MG63 (cell line): ENCODE results near the gene MEG3. TPM values are rescaled to one million over a fixed set of nuclear protein-coding genes. Genes with fewer than 3 reads are reported as not detected.
"Not testable (repeated sequence)": the region's sequence is repeated elsewhere in the genome, so short reads cannot be mapped to it uniquely, and the experiment has no call there.

Experiments
- DNase-seq: peaks from one replicate; pipeline ENCODE4 v3.0.0-alpha.2; 2020
- H3K27me3 ChIP-seq: fragments of 250-450 bp; sonication (Bioruptor Pico); 2 replicates; pipeline ENCODE4 v1.5.1; 2020; ENCODE audit warnings: mild to moderate bottlenecking, moderate library complexity
- H3K36me3 ChIP-seq: fragments of 250-450 bp; sonication (Bioruptor Pico); 2 replicates; pipeline ENCODE4 v1.5.1; 2020; ENCODE audit warnings: mild to moderate bottlenecking, moderate library complexity
- H3K4me3 ChIP-seq: fragments of 250-450 bp; sonication (Bioruptor Pico); 2 replicates; pipeline ENCODE4 v1.5.1; 2020; ENCODE audit warnings: mild to moderate bottlenecking, moderate library complexity
- H3K9me3 ChIP-seq: fragments of 250-450 bp; sonication (Bioruptor Pico); 2 replicates; pipeline ENCODE4 v1.5.1; 2020; ENCODE audit warnings: mild to moderate bottlenecking, moderate library complexity
- total RNA-seq: library from RNA; depleted of rRNA; stranded (reverse); fragments of >200 nt; shearing (Covaris generic); gene quantifications from 2 replicates; pipeline ENCODE4 v1.2.3, GENCODE V29; 2014; ENCODE audit warnings: low replicate concordance

Gene MEG3
- total RNA-seq, 1 experiment from 2014 or later = not detected

DNA sequence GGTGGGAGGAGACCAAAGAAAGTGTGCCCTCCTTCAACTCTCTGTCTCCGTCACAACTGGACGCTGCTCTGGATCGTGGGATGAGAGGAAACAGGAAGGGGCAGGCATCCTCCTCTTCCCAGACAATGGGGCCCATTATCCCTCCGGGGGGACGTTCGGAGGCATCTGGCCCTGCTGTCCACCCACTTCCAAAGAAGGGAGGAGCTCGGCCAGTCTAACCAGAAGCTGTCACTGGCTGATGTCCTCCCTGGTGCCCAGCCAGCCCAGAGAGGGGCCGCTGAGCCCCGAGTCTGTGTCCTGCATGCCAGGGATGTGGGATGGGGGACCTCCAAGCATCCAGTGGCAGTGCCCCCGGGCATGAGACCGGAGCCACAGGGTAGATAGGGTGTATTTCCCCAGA lies 39.8 kb upstream of the MEG3 start:
- no peaks in the 10 kb centered on the region for H3K27me3 ChIP-seq
- no peaks in the 10 kb centered on the region for H3K36me3 ChIP-seq
- no peak overlapping the region for H3K4me3 ChIP-seq
- DNase-seq = no peak
- H3K9me3 ChIP-seq = no peaks in the 10 kb centered on the region

- DNase-seq = no peak
- H3K4me3 ChIP-seq = no peak overlapping the region
- H3K9me3 ChIP-seq = no peaks in the 10 kb centered on the region
- H3K36me3 ChIP-seq = no peaks in the 10 kb centered on the region
- no peaks in the 10 kb centered on the region for H3K27me3 ChIP-seq
Measured at GRCh38 chr14:100786576-100787219, 39.2 kb upstream of the MEG3 start.

- Histone ChIP-seq H3K9me3 (no peaks in the 10 kb centered on the region), H3K27me3 (no peaks in the 10 kb centered on the region), H3K4me3 (no peak overlapping the region), H3K36me3 (no peaks in the 10 kb centered on the region)
- no peak for DNase-seq
Measured at GRCh38 chr14:100787659-100788058, 38.3 kb upstream of the MEG3 start.

DNA sequence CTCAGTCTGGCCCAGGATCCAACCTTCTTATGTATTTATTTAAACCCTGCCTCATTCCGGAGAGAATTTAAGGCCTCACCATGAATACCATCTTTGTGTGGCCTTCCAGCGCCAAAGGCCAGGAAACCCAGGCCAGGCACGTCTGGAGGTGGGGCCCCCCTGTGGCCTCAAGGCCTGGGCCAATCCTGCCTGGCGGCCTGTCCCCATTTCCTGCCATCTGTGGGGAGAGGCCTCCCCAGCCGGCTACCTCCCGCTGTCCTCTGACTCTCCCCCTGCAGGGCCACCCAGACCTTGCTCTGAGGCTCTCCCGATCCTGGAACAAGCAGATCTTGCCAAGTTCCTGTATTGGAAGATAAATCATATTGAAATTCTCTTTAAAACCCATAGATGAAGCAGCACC lies 37.4 kb upstream of the MEG3 start:
- DNase-seq = no peak

DNA sequence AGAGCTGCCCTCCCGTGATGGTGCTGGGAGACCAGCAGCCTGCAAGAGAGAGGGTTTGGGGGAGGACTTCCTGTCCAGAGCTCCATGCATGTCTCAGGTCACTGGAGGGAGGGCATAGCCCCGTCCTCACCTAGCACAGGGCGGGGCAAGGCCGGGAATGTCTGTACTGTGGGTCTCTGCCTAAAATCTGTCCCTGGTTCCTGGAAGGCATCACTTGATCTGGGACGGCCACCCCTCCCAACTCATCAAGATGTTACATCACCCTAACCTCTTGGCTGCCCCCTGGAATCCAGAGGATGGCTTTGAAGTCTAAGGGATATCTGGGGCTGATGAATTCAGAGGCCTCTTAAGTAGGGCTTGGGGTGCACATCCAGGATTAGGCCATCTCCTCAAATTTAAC lies 37.0 kb upstream of the MEG3 start:
- DNase-seq = no peak
- H3K36me3 ChIP-seq = no peaks in the 10 kb centered on the region
- H3K9me3 ChIP-seq = no peaks in the 10 kb centered on the region
- H3K27me3 ChIP-seq = no peaks in the 10 kb centered on the region
- no peak overlapping the region for H3K4me3 ChIP-seq

More for the DNA sequence above, 37.4 kb upstream of the MEG3 start:
- Histone ChIP-seq H3K9me3 (no peaks in the 10 kb centered on the region), H3K36me3 (no peaks in the 10 kb centered on the region), H3K4me3 (no peak overlapping the region), H3K27me3 (no peaks in the 10 kb centered on the region)

- no peak for DNase-seq
- H3K36me3 ChIP-seq = no peaks in the 10 kb centered on the region
- H3K27me3 ChIP-seq = no peaks in the 10 kb centered on the region
- H3K4me3 ChIP-seq = no peak overlapping the region
- H3K9me3 ChIP-seq = no peaks in the 10 kb centered on the region
Measured at GRCh38 chr14:100789460-100790417, 36.2 kb upstream of the MEG3 start.

DNA sequence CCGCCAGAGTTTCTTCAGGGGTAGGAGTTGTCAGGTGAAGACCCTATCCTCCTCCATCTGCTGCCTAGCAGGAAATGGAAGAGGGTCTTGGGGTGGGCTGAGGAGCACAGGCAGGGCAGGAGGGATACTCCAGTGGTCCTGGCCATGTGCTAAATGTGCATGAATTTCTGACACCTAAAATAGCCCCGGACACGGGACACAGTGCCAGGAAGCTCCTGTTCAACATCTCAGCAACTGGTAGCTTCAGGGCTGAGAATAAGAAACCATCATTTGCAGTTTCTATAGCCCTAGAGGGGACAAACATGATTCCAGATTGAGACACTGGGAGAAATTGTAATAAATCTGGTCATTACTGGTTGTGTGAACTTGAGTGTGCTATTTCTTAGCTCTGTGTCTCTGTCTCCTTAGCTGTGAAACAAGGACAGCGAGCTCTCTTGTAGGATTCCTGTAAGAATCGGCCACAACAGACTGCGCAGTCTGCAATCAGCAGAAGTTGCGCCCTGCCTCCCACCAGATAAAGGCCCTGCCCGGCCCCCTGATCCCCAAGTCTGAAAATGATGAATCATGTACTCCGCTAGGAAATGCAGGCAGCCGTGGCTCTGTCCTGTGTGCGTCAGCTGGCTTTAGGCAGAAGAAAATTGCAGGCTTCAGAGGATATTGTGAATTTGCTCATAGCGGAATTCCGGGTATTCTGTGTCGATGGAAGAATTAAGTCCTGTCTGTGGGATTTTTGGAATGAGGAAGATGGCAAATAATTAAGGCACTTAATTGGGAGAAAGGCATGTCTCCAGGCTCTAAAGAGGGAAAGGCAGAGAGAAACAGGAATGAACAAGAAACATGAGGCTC lies 35.2 kb upstream of the MEG3 start:
- no peak for DNase-seq
- Histone ChIP-seq H3K27me3 (no peaks in the 10 kb centered on the region), H3K9me3 (no peaks in the 10 kb centered on the region), H3K36me3 (no peaks in the 10 kb centered on the region), H3K4me3 (no peak overlapping the region)

DNA sequence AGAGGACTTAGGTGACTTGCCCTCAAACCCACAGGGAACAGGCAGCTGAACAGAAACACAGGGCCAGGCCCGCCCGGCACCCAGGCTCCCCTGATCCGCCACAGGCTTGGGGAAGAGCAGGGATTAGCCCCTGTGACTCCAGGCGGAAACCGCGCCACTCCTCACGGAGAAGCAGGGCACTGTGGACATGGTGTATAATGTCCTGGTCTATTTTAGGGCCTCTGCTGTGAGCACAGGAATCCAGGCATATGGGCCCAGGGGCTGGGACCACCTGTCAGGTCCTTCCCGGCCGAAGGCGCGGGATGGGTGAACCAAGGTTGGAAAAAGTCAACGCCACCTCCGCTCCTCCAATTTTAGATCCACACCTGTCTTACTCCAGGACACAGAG lies 34.6 kb upstream of the MEG3 start:
- Histone ChIP-seq H3K36me3 (no peaks in the 10 kb centered on the region), H3K27me3 (no peaks in the 10 kb centered on the region), H3K4me3 (no peak overlapping the region), H3K9me3 (no peaks in the 10 kb centered on the region)
- DNase-seq = no peak

GRCh38 chr14:100791995-100792394 lies 33.9 kb upstream of the MEG3 start:
- H3K36me3 ChIP-seq = no peaks in the 10 kb centered on the region
- H3K9me3 ChIP-seq = no peaks in the 10 kb centered on the region
- no peak overlapping the region for H3K4me3 ChIP-seq
- no peaks in the 10 kb centered on the region for H3K27me3 ChIP-seq
- no peak for DNase-seq

DNA sequence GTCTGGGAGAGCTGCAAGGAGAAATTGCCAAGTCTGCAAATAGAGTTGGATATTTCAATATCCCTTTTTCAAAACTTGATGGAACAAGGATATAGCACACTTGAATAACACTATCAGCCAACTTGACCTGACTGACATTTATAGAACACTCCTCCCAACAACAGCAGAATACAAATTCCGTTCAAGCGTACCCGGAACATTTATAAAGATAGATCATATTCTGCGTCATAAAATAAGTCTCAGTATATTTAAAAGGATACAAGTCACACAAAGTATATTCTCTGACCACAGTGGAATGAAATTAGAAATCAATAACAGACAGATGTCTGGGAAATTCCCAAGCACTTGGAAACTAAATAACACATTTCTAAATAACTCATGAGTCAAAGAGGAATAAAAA lies 29.0 kb upstream of the MEG3 start:
- H3K4me3 ChIP-seq = no peak overlapping the region
- H3K9me3 ChIP-seq = no peaks in the 10 kb centered on the region
- H3K36me3 ChIP-seq = no peaks in the 10 kb centered on the region
- no peaks in the 10 kb centered on the region for H3K27me3 ChIP-seq
- no peak for DNase-seq

GRCh38 chr14:100800041-100800440 lies 25.9 kb upstream of the MEG3 start:
- Histone ChIP-seq H3K9me3 (no peaks in the 10 kb centered on the region), H3K4me3 (no peak overlapping the region), H3K36me3 (no peaks in the 10 kb centered on the region), H3K27me3 (no peaks in the 10 kb centered on the region)
- DNase-seq = no peak

DNA sequence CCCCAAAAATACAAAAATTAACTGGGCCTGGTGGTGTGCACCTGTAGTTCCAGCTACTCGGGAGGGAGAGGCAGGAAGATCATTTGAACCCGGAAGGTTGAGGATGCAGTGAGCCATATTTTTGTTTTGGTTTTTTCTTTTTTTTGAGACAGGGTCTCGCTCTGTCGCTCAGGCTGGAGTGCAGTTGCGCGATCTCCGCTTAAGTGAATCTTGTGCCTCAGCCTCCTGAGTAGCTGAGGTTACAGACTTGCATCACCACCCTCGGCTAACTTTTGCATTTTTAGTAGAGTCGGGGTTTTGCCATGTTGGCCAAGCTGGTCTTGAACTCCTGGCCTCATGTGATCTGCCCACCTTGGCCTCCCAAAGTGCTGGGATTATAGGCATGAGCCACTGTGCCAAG lies 24.5 kb upstream of the MEG3 start:
- not testable (repeated sequence) for DNase-seq, H3K36me3 ChIP-seq, H3K9me3 ChIP-seq, H3K27me3 ChIP-seq, H3K4me3 ChIP-seq

DNA sequence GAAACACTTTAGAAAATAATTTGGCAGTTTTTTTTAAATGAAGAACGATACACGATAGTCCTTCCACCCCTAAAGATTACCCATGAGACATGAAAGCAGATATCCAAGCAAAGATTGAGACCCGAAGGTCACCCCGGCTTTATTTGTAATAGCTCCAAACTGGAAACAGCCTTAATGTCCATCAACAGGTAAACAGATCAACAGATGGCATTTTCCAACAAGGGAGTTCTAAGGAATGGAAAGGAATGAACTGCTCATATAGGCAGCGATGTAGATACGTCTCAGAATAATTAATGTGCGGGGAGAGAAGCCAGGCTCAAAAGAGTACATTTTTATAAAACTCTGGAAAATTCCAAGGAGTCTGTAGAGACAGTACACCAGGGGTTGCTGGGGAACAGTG lies 23.7 kb upstream of the MEG3 start:
- Histone ChIP-seq H3K27me3 (no peaks in the 10 kb centered on the region), H3K36me3 (no peaks in the 10 kb centered on the region), H3K4me3 (no peak overlapping the region), H3K9me3 (no peaks in the 10 kb centered on the region)
- no peak for DNase-seq

DNA sequence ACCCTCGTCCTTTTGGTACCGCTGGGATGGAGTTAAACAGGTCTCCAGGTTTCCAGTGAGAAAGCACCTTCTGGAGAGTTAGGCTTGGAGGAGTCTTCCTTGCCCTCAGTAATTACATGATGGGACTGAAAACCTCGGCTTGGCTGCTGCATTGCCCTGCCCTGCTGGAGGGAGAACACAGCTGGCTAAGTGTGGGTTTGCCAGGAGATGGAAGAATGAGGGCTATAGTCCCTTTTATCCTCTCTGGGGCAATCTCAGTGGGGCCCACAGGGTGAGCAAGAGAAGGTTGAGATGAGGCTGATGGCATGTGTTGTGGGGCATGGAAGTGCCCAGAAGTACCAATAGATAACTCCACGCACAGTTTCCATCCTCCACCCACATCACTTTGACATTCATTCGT lies 23.2 kb upstream of the MEG3 start:
- H3K36me3 ChIP-seq = no peaks in the 10 kb centered on the region
- DNase-seq = peak; percentile 6
- H3K4me3 ChIP-seq = no peak overlapping the region
- H3K27me3 ChIP-seq = no peaks in the 10 kb centered on the region
- H3K9me3 ChIP-seq = no peaks in the 10 kb centered on the region

DNA sequence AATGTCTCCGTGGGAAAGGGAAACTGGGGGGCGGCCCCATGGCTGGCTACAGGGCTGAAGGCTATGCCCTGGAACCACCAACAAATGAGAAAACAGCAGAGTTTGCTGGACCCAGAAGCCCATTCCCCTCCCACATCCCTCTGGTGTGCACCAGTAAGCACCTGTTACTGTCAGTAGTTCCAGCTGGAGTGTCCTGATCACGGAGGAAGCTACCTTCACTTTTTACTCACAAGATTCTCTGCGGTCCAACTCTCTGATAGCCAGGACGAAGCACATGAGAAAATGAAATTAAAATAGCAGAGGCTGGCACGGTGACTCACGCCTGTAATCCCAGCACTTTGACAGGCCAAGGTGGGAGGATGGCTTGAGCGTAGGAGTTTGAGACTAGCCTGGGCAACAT lies 22.7 kb upstream of the MEG3 start:
- peak; percentile 46 for DNase-seq
- H3K27me3 ChIP-seq = no peaks in the 10 kb centered on the region

DNA sequence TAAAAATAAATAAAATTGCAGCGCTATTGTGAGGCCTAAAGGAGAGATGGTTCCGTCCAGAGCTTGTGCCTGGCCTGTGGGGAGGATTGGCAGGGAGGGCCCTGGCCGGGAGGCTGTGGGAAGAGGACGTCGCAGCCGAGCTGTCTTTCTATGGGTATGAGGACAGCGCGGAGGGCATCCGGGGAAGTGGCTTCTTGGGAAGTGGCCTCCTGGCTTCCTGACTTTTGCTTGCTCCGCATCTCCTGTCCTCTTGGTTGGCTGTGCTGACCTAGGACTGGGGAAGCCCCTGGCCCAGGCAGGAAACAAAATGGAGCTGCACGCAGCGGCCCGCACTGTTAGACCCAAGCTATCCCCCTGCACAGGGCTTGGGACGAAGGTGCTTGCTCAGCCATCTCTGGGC lies 22.2 kb upstream of the MEG3 start:
- DNase-seq = no peak
- H3K27me3 ChIP-seq = no peaks in the 10 kb centered on the region

More for the DNA sequence above, 22.7 kb upstream of the MEG3 start:
- Histone ChIP-seq H3K9me3 (no peaks in the 10 kb centered on the region), H3K36me3 (no peaks in the 10 kb centered on the region), H3K4me3 (peak overlapping the region; percentile 8; the same call in 1 of the 2 replicates)

DNA sequence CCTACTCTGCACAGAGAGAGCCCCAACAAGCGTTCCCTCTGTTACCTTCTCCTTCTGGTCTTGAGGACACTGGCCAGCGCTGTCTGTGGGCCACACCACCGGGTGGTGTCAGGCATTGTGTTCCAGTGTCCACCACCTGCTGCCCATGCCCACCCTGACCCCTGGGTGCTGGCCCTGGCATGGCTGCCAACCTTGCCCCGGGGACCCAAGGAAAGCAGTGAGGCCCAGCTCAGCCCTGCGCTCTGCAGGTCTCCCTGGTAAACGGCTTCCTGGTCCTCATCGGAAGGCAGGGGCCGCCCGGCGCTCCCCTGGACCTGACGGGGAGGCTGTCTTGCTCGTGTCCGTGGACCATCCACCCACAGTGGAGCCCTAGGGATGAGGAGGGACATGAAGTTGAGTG lies 21.8 kb upstream of the MEG3 start:
- Histone ChIP-seq H3K9me3 (no peaks in the 10 kb centered on the region), H3K4me3 (no peak overlapping the region), H3K36me3 (no peaks in the 10 kb centered on the region), H3K27me3 (no peaks in the 10 kb centered on the region)
- no peak for DNase-seq

More for the DNA sequence above, 22.2 kb upstream of the MEG3 start:
- H3K36me3 ChIP-seq = no peaks in the 10 kb centered on the region
- no peak overlapping the region for H3K4me3 ChIP-seq
- H3K9me3 ChIP-seq = no peaks in the 10 kb centered on the region
